SK-N-SH treated with all-trans-retinoic acid at 6 μM for 48 hours (cell line): Measurements from ENCODE around the gene SLC22A1.

Source experiments
- ATAC-seq: fragments of 200-7000 bp; cut with Tn5 transposase; 3 replicates; pipeline ENCODE4 v1.9.1; 2020; ENCODE audit warnings: mild to moderate bottlenecking, moderate library complexity
- BACH2 ChIP-seq: fragments of 250-450 bp; sonication (Bioruptor Pico); IDR thresholded peaks from 2 replicates; pipeline ENCODE4 v1.9.0; 2021; ENCODE audit warnings: mild to moderate bottlenecking, borderline replicate concordance
- CREB5 ChIP-seq: fragments of 250-450 bp; sonication (Bioruptor Pico); IDR thresholded peaks from 2 replicates; pipeline ENCODE4 v1.5.1; 2020; ENCODE audit warnings: low read depth, mild to moderate bottlenecking, moderate library complexity
- CSDC2 ChIP-seq: fragments of 250-450 bp; sonication (Bioruptor Pico); IDR thresholded peaks from 2 replicates; pipeline ENCODE4 v1.5.0; 2020; ENCODE audit warnings: mild to moderate bottlenecking, moderate library complexity
- CSRNP3 ChIP-seq: fragments of 250-450 bp; sonication (Bioruptor Pico); IDR thresholded peaks from 2 replicates; pipeline ENCODE4 v1.5.1; 2021; ENCODE audit warnings: mild to moderate bottlenecking, moderate library complexity
- ESRRG ChIP-seq: fragments of 250-450 bp; sonication (Bioruptor Pico); IDR thresholded peaks from 2 replicates; pipeline ENCODE4 v1.6.1; 2021; ENCODE audit warnings: mild to moderate bottlenecking
- GLIS3 ChIP-seq: fragments of 250-450 bp; sonication (Bioruptor Pico); IDR thresholded peaks from 2 replicates; pipeline ENCODE4 v1.5.0; 2020; ENCODE audit warnings: mild to moderate bottlenecking, moderate library complexity
- ISL1 ChIP-seq: fragments of 250-450 bp; sonication (Bioruptor Pico); IDR thresholded peaks from 2 replicates; pipeline ENCODE4 v2.1.2; 2022; ENCODE audit warnings: mild to moderate bottlenecking, moderate library complexity
- OSR1 ChIP-seq: fragments of 250-450 bp; sonication (Bioruptor Pico); IDR thresholded peaks from 2 replicates; pipeline ENCODE4 v1.8.0; 2022; ENCODE audit warnings: moderate library complexity, mild to moderate bottlenecking, inconsistent platforms
- PPARA ChIP-seq: fragments of 250-450 bp; sonication (Bioruptor Pico); IDR thresholded peaks from 2 replicates; pipeline ENCODE4 v1.5.0; 2020; ENCODE audit warnings: mild to moderate bottlenecking, borderline replicate concordance
- SNAI2 ChIP-seq: fragments of 250-450 bp; sonication (Bioruptor Pico); IDR thresholded peaks from 2 replicates; pipeline ENCODE4 v1.5.0; 2020; ENCODE audit warnings: mild to moderate bottlenecking, moderate library complexity
- TCF4 ChIP-seq: fragments of 250-450 bp; sonication (Bioruptor Pico); IDR thresholded peaks from 2 replicates; pipeline ENCODE4 v1.8.0; 2021; ENCODE audit warnings: mild to moderate bottlenecking, moderate library complexity, borderline replicate concordance
- TOX ChIP-seq: fragments of 250-450 bp; sonication (Bioruptor Pico); IDR thresholded peaks from 2 replicates; pipeline ENCODE4 v1.8.0; 2021; ENCODE audit warnings: mild to moderate bottlenecking, moderate library complexity, borderline replicate concordance
- TSHZ2 ChIP-seq: fragments of 250-450 bp; sonication (Bioruptor Pico); IDR thresholded peaks from 2 replicates; pipeline ENCODE4 v1.5.0; 2020; ENCODE audit warnings: mild to moderate bottlenecking, moderate library complexity
- ZC3H10 ChIP-seq: fragments of 250-450 bp; sonication (Bioruptor Pico); IDR thresholded peaks from 2 replicates; pipeline ENCODE4 v1.5.1; 2021; ENCODE audit warnings: mild to moderate bottlenecking, moderate library complexity
- ZFP3 ChIP-seq: fragments of 250-450 bp; sonication (Bioruptor Pico); IDR thresholded peaks from 2 replicates; pipeline ENCODE4 v1.5.0; 2020; ENCODE audit warnings: mild to moderate bottlenecking, moderate library complexity
- ZNF565 ChIP-seq: fragments of 450-650 bp; formaldehyde crosslinking; conservative IDR thresholded peaks from 2 replicates; pipeline ENCODE4 v1.5.0; 2020; ENCODE audit warnings: low read depth, mild to moderate bottlenecking, moderate library complexity
- ZNF70 ChIP-seq: fragments of 450-650 bp; formaldehyde crosslinking; IDR thresholded peaks from 2 replicates; pipeline ENCODE4 v1.5.0; 2020; ENCODE audit warnings: mild to moderate bottlenecking, moderate library complexity
- ZNF8 ChIP-seq: fragments of 450-650 bp; formaldehyde crosslinking; IDR thresholded peaks from 2 replicates; pipeline ENCODE4 v1.5.0; 2020; ENCODE audit warnings: mild to moderate bottlenecking, moderate library complexity
- TF ChIP-seq, protein P1 (sequence below): fragments of 250-450 bp; sonication (Bioruptor Pico); IDR thresholded peaks from 2 replicates; pipeline ENCODE4 v1.8.0; 2021; ENCODE audit warnings: low read depth, mild to moderate bottlenecking, moderate library complexity, borderline replicate concordance
- TF ChIP-seq, protein P2 (sequence below): fragments of 250-450 bp; sonication (Bioruptor Pico); IDR thresholded peaks from 2 replicates; pipeline ENCODE4 v1.8.0; 2020; ENCODE audit warnings: mild to moderate bottlenecking, moderate library complexity, borderline replicate concordance

The SLC22A1 gene

DNA sequence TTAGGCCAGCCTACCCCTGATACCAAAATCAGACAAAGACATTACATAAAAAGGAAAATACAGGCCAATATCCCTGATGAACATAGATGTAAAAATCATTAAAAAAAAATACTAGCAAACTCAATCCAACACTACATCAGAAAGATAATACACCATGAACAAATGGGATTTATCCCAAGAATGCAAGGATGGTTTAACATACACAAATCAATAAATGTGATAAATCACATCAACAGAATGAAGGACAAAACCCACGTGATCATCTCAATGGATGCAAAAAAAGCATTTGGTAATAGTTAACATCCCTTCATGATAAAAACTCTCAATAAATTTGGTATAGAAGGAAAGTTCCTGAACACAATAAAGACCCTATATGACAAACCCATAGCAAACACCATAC is 73.2 kb downstream of the SLC22A1 start:
- no peak for TF ChIP-seq ZNF565 (CRISPR knock-in tag)
- TF ChIP-seq BACH2 (CRISPR knock-in tag) = no peak
- no peak for TF ChIP-seq PPARA
- no peak for TF ChIP-seq ZNF70 (CRISPR knock-in tag)
- TF ChIP-seq TSHZ2 (CRISPR knock-in tag) = no peak
- no peak for TF ChIP-seq ISL1 (CRISPR knock-in tag)
- no peak for TF ChIP-seq ZFP3 (CRISPR knock-in tag)
- TF ChIP-seq ZNF8 (CRISPR knock-in tag) = no peak
- TF ChIP-seq OSR1 (CRISPR knock-in tag) = no peak
- no peak for TF ChIP-seq CSRNP3 (CRISPR knock-in tag)
- no peak for TF ChIP-seq ESRRG (CRISPR knock-in tag)
- TF ChIP-seq TCF4 (CRISPR knock-in tag) = no peak
- TF ChIP-seq, protein P1, sequence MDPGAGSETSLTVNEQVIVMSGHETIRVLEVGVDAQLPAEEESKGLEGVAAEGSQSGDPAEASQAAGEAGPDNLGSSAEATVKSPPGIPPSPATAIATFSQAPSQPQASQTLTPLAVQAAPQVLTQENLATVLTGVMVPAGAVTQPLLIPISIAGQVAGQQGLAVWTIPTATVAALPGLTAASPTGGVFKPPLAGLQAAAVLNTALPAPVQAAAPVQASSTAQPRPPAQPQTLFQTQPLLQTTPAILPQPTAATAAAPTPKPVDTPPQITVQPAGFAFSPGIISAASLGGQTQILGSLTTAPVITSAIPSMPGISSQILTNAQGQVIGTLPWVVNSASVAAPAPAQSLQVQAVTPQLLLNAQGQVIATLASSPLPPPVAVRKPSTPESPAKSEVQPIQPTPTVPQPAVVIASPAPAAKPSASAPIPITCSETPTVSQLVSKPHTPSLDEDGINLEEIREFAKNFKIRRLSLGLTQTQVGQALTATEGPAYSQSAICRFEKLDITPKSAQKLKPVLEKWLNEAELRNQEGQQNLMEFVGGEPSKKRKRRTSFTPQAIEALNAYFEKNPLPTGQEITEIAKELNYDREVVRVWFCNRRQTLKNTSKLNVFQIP (CRISPR knock-in tag) = no peak
- TF ChIP-seq SNAI2 = no peak
- TF ChIP-seq, protein P2, sequence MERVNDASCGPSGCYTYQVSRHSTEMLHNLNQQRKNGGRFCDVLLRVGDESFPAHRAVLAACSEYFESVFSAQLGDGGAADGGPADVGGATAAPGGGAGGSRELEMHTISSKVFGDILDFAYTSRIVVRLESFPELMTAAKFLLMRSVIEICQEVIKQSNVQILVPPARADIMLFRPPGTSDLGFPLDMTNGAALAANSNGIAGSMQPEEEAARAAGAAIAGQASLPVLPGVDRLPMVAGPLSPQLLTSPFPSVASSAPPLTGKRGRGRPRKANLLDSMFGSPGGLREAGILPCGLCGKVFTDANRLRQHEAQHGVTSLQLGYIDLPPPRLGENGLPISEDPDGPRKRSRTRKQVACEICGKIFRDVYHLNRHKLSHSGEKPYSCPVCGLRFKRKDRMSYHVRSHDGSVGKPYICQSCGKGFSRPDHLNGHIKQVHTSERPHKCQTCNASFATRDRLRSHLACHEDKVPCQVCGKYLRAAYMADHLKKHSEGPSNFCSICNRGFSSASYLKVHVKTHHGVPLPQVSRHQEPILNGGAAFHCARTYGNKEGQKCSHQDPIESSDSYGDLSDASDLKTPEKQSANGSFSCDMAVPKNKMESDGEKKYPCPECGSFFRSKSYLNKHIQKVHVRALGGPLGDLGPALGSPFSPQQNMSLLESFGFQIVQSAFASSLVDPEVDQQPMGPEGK (CRISPR knock-in tag) = no peak
- no peak for TF ChIP-seq ZC3H10 (CRISPR knock-in tag)
- TF ChIP-seq CREB5 (CRISPR knock-in tag) = no peak
- no peak for TF ChIP-seq TOX (CRISPR knock-in tag)
- TF ChIP-seq, all 23 proteins: peak for 0
- no peak for ATAC-seq

DNA sequence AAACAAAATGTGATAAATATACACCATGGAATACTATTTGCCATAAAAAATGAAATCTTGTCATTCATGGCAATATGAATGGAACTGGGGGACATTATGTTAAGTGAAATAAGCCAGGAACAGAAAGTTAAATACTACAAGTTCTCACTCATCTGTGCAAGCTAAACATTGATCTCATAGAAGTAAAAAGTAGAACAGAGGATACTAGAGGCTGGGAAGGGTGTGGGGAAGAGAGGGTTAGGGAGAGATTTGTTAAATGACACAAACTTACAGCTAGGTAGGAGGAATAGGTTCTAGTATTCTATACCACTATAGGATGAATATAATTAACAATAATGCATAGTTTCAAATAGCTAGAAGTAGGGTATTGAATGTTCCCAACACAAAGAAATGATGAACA is 76.0 kb downstream of the SLC22A1 start:
- TF ChIP-seq ESRRG (CRISPR knock-in tag) = no peak
- no peak for TF ChIP-seq TCF4 (CRISPR knock-in tag)
- TF ChIP-seq ISL1 (CRISPR knock-in tag) = no peak
- TF ChIP-seq PPARA = no peak
- TF ChIP-seq CREB5 (CRISPR knock-in tag) = no peak
- no peak for TF ChIP-seq OSR1 (CRISPR knock-in tag)
- TF ChIP-seq GLIS3 (CRISPR knock-in tag) = no peak
- no peak for TF ChIP-seq SNAI2
- TF ChIP-seq TOX (CRISPR knock-in tag) = no peak
- TF ChIP-seq, protein P1 (CRISPR knock-in tag) = no peak
- TF ChIP-seq BACH2 (CRISPR knock-in tag) = no peak
- TF ChIP-seq TSHZ2 (CRISPR knock-in tag) = no peak
- no peak for TF ChIP-seq CSDC2 (CRISPR knock-in tag)
- ATAC-seq = no peak
